ENCODE measurements around the gene CASQ2. TPM values are rescaled to one million over a fixed set of nuclear protein-coding genes. Genes with fewer than 3 reads are reported as not detected.

CASQ2 gene
- total RNA-seq, 1 experiment from 2014 or later: not detected

- TF ChIP-seq MAX (IDR thresholded peaks at IDR 0.05) (no peak), JUND (IDR thresholded peaks at IDR 0.05) (no peak), POLR2AphosphoS5 (IDR thresholded peaks at IDR 0.05; ENCODE audit: low read depth, low read length) (no peak), EZH2 (IDR thresholded peaks at IDR 0.05) (no peak), SP1 (IDR thresholded peaks at IDR 0.05; ENCODE audit: low read depth) (no peak)
Measured at GRCh38 chr1:115797486-115797885, 29.0 kb upstream of the CASQ2 start (continued).

- ChIA-PET CTCF (interaction anchor here (0.9 kb wide), 1 partner anchor 11 kb away, joined by 3 read pairs; no protein-coding TSS in a partner anchor), RAD21 (ENCODE audit: low non-redundant PET in 1 of 2, low total read pairs in 2 of 2, uncharacterized antibody in 2 of 2, unreplicated experiment in 2 of 2) (no interaction called here), POLR2A (no interaction called here)
- DNase-seq (ENCODE audit: low read depth, low spot score) (no peak), ATAC-seq (no peak)
- H3K79me2 ChIP-seq (ENCODE audit: insufficient read depth, low read length): no peaks in the 10 kb centered on the region
- no peaks in the 10 kb centered on the region for H3K9me3 ChIP-seq (ENCODE audit: control insufficient read depth in 1 of 2, insufficient read depth in 1 of 2, low read depth in 1 of 2, low read length in 2 of 2)
- no peaks in the 10 kb centered on the region for H3K27me3 ChIP-seq (ENCODE audit: insufficient read depth, low read length)
- H3K4me1 ChIP-seq (ENCODE audit: control insufficient read depth in 1 of 2, insufficient read depth in 2 of 2, low read length in 2 of 2): no peaks in the 10 kb centered on the region
- H3K4me2 ChIP-seq (ENCODE audit: low read length): no peak overlapping the region
- no peak overlapping the region for H3K4me3 ChIP-seq (replicated peaks in 1 of 2; ENCODE audit: low read depth in 1 of 2, low read length in 2 of 2)
- no peaks in the 10 kb centered on the region for H3K9me2 ChIP-seq (ENCODE audit: insufficient read depth)
- intact Hi-C loops (cut with micrococcal nuclease): no loop called here
- no peaks in the 10 kb centered on the region for H3K36me3 ChIP-seq (ENCODE audit: control insufficient read depth in 1 of 2, insufficient read depth in 2 of 2, low read length in 2 of 2)
- no TSS peak for BruUV-seq (replicated peaks)
- H3K27ac ChIP-seq (ENCODE audit: low read depth, low read length): no peak overlapping the region
- H2AFZ ChIP-seq (ENCODE audit: low read depth, low read length, poor library complexity, severe bottlenecking): no peak overlapping the region
- H4K20me1 ChIP-seq (ENCODE audit: insufficient read depth): no peaks in the 10 kb centered on the region
- no peak overlapping the region for H3K9ac ChIP-seq (ENCODE audit: low read length)
- TF ChIP-seq MAX (IDR thresholded peaks at IDR 0.05) (no peak), ZNF274 (IDR thresholded peaks at IDR 0.05; ENCODE audit: low read depth, low read length) (no peak), ZFX (IDR thresholded peaks at IDR 0.05) (no peak), EZH2phosphoT487 (IDR thresholded peaks at IDR 0.05; ENCODE audit: borderline replicate concordance) (no peak), EZH2 (IDR thresholded peaks at IDR 0.05) (no peak), CTCF (IDR thresholded peaks at IDR 0.05 in 2 of 3, conservative IDR thresholded peaks at IDR 0.05 in 1 of 3; ENCODE audit: borderline replicate concordance in 1 of 3, insufficient read depth in 1 of 3, low read depth in 2 of 3, low read length in 2 of 3) (no peak), SIN3A (IDR thresholded peaks at IDR 0.05; ENCODE audit: low read depth) (no peak), SP1 (IDR thresholded peaks at IDR 0.05; ENCODE audit: low read depth) (no peak), SRF (IDR thresholded peaks at IDR 0.05; ENCODE audit: low read depth) (no peak), RAD21 (IDR thresholded peaks at IDR 0.05; ENCODE audit: low read depth) (no peak), CEBPB (IDR thresholded peaks at IDR 0.05; ENCODE audit: low read depth) (no peak), POLR2AphosphoS5 (IDR thresholded peaks at IDR 0.05; ENCODE audit: low read depth, low read length) (no peak), JUND (IDR thresholded peaks at IDR 0.05) (no peak), ELF1 (IDR thresholded peaks at IDR 0.05; ENCODE audit: borderline replicate concordance, low read depth) (no peak), YY1 (IDR thresholded peaks at IDR 0.05; ENCODE audit: extremely low read depth, insufficient replicate concordance, low read depth, low read length) (no peak), EGR1 (IDR thresholded peaks at IDR 0.05; ENCODE audit: low read depth) (no peak)
- TF ChIP-seq, protein P1, sequence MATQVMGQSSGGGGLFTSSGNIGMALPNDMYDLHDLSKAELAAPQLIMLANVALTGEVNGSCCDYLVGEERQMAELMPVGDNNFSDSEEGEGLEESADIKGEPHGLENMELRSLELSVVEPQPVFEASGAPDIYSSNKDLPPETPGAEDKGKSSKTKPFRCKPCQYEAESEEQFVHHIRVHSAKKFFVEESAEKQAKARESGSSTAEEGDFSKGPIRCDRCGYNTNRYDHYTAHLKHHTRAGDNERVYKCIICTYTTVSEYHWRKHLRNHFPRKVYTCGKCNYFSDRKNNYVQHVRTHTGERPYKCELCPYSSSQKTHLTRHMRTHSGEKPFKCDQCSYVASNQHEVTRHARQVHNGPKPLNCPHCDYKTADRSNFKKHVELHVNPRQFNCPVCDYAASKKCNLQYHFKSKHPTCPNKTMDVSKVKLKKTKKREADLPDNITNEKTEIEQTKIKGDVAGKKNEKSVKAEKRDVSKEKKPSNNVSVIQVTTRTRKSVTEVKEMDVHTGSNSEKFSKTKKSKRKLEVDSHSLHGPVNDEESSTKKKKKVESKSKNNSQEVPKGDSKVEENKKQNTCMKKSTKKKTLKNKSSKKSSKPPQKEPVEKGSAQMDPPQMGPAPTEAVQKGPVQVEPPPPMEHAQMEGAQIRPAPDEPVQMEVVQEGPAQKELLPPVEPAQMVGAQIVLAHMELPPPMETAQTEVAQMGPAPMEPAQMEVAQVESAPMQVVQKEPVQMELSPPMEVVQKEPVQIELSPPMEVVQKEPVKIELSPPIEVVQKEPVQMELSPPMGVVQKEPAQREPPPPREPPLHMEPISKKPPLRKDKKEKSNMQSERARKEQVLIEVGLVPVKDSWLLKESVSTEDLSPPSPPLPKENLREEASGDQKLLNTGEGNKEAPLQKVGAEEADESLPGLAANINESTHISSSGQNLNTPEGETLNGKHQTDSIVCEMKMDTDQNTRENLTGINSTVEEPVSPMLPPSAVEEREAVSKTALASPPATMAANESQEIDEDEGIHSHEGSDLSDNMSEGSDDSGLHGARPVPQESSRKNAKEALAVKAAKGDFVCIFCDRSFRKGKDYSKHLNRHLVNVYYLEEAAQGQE (IDR thresholded peaks at IDR 0.05; ENCODE audit: low read depth): no peak
- TF ChIP-seq, protein P2, sequence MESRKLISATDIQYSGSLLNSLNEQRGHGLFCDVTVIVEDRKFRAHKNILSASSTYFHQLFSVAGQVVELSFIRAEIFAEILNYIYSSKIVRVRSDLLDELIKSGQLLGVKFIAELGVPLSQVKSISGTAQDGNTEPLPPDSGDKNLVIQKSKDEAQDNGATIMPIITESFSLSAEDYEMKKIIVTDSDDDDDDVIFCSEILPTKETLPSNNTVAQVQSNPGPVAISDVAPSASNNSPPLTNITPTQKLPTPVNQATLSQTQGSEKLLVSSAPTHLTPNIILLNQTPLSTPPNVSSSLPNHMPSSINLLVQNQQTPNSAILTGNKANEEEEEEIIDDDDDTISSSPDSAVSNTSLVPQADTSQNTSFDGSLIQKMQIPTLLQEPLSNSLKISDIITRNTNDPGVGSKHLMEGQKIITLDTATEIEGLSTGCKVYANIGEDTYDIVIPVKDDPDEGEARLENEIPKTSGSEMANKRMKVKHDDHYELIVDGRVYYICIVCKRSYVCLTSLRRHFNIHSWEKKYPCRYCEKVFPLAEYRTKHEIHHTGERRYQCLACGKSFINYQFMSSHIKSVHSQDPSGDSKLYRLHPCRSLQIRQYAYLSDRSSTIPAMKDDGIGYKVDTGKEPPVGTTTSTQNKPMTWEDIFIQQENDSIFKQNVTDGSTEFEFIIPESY (IDR thresholded peaks at IDR 0.05; ENCODE audit: extremely low read depth, insufficient replicate concordance, low read length): no peak
Measured at GRCh38 chr1:115796897-115797296, 28.4 kb upstream of the CASQ2 start.
